H1 (cell line): ENCODE measurements around the gene MRPL41. TPM values are rescaled to one million over a fixed set of nuclear protein-coding genes. Genes with fewer than 3 reads are reported as not detected.

Experiments
- polyA plus RNA-seq, 7 experiments: library from polyadenylated mRNA; depleted of rRNA in 3 of 7; stranded (reverse) in 5 of 7; unstranded in 2 of 7; fragments of >200 nt in 5 of 7; fragments of 200-250 nt in 2 of 7; gene quantifications; 1 replicate in 5 of 7; 2 replicates in 1 of 7; 4 replicates in 1 of 7; pipeline versions ENCODE4 v1.2.1 to v1.2.3, GENCODE V29; 2011 to 2013; ENCODE audit warnings: missing spikeins in 2 of 7, mixed read lengths in 2 of 7
- total RNA-seq: library from RNA; stranded (reverse); fragmentation: NEBNext Ultra II Directional; extraction: Animal tissue kit (Norgen Biotek cat#: 25700); gene quantifications from 2 replicates; pipeline ENCODE4 v1.2.1, GENCODE V29; 2021

The MRPL41 gene
- total and polyA plus RNA-seq, 2 of the 8 experiments (the other 6 are each of a cell fraction or from before 2014, with no cell fraction given): 47.2 to 58.1 TPM

Other genes with a start within 250 kb of the MRPL41 start
- gene NRARP, start 249.6 kb upstream of the MRPL41 start, total RNA-seq: 35.4 and 37.2 TPM in 2 replicates
- 32.5 and 52.0 TPM in 2 replicates for gene NRARP, start 249.6 kb upstream of the MRPL41 start, polyA plus RNA-seq (2011; rRNA removed)
- gene EXD3, start 128.7 kb upstream of the MRPL41 start, total RNA-seq: 7.0 and 7.2 TPM in 2 replicates
- 9.4 and 12.7 TPM in 2 replicates for gene EXD3, start 128.7 kb upstream of the MRPL41 start, polyA plus RNA-seq (2011; rRNA removed)
- 0.34 and 0.55 TPM in 2 replicates for gene NOXA1, start 128.5 kb upstream of the MRPL41 start, total RNA-seq
- gene NOXA1, start 128.5 kb upstream of the MRPL41 start, polyA plus RNA-seq (2011; rRNA removed): 0.91 and 1.5 TPM in 2 replicates
- gene ENTPD8, start 110.5 kb upstream of the MRPL41 start, total RNA-seq: 0.33 and 0.48 TPM in 2 replicates
- 0.51 and 1.1 TPM in 2 replicates for gene ENTPD8, start 110.5 kb upstream of the MRPL41 start, polyA plus RNA-seq (2011; rRNA removed)
- 55.5 and 56.7 TPM in 2 replicates for gene NSMF, start 92.5 kb upstream of the MRPL41 start, total RNA-seq
- gene NSMF, start 92.5 kb upstream of the MRPL41 start, polyA plus RNA-seq (2011; rRNA removed): 65.1 and 90.8 TPM in 2 replicates
- 0.47 and 0.57 TPM in 2 replicates for gene PNPLA7, start 1.5 kb upstream of the MRPL41 start, total RNA-seq
- 0.35 and 0.36 TPM in 2 replicates for gene PNPLA7, start 1.5 kb upstream of the MRPL41 start, polyA plus RNA-seq (2011; rRNA removed)
- 44.6 and 45.7 TPM in 2 replicates for gene DPH7, start 27.0 kb downstream of the MRPL41 start, total RNA-seq
- gene DPH7, start 27.0 kb downstream of the MRPL41 start, polyA plus RNA-seq (2011; rRNA removed): 45.5 and 50.5 TPM in 2 replicates
- 58.5 and 58.7 TPM in 2 replicates for gene ZMYND19, start 38.6 kb downstream of the MRPL41 start, total RNA-seq
- gene ZMYND19, start 38.6 kb downstream of the MRPL41 start, polyA plus RNA-seq (2011; rRNA removed): 42.4 and 54.0 TPM in 2 replicates
- 22.0 and 22.2 TPM in 2 replicates for gene ARRDC1, start 53.8 kb downstream of the MRPL41 start, total RNA-seq
- 58.4 and 94.0 TPM in 2 replicates for gene ARRDC1, start 53.8 kb downstream of the MRPL41 start, polyA plus RNA-seq (2011; rRNA removed)
- gene EHMT1, start 67.1 kb downstream of the MRPL41 start, total RNA-seq: 163 and 171 TPM in 2 replicates
- gene EHMT1, start 67.1 kb downstream of the MRPL41 start, polyA plus RNA-seq (2011; rRNA removed): 95.7 and 143 TPM in 2 replicates